A549 treated with CORT108297 at 1 μM for 4 hours (cell line): ENCODE data around the gene LLGL1. TPM values are rescaled to one million over a fixed set of nuclear protein-coding genes. Genes with fewer than 3 reads are reported as not detected.

Experiments
- total RNA-seq: library from RNA; stranded (reverse); fragments of 200-300 nt; extraction: Qiagen RNA extraction; gene quantifications from 5 replicates; pipeline ENCODE4 v1.2.3, GENCODE V29; 2022

LLGL1 gene
- 11.9 to 19.7 TPM (median 17.0 TPM) in 5 replicates for total RNA-seq

DNA sequence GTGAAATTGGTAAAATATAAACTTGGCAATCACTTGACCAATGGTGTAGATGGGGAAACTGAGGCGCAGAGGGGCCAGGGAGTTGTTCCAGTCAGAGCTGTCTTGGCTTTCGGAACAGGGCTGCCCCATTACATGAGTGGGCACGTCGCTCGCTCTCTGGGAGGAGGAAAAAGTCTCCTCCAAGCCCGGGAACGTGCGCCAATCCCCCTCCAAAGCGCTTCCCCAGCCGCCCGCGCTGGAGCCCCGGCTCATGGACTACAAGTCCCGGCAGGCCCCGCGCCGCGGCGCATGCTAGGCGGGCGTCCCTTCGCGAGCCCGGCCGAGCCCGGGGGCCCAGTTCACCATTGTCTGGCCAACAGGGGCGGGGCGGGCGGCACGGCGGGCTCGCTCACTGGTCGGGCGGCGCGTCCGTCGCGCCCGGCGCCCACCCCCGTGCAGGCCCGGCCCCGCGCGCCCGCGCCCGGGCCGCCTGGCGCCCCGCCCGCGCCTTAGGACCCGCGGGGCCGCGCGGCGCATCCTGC lies at the start of gene LLGL1:
Gene LLGL1 (plus strand): TSS at position 515 of the 521 bp plus-strand sequence. CDS start 48 bp downstream, outside the sequence.

DNA sequence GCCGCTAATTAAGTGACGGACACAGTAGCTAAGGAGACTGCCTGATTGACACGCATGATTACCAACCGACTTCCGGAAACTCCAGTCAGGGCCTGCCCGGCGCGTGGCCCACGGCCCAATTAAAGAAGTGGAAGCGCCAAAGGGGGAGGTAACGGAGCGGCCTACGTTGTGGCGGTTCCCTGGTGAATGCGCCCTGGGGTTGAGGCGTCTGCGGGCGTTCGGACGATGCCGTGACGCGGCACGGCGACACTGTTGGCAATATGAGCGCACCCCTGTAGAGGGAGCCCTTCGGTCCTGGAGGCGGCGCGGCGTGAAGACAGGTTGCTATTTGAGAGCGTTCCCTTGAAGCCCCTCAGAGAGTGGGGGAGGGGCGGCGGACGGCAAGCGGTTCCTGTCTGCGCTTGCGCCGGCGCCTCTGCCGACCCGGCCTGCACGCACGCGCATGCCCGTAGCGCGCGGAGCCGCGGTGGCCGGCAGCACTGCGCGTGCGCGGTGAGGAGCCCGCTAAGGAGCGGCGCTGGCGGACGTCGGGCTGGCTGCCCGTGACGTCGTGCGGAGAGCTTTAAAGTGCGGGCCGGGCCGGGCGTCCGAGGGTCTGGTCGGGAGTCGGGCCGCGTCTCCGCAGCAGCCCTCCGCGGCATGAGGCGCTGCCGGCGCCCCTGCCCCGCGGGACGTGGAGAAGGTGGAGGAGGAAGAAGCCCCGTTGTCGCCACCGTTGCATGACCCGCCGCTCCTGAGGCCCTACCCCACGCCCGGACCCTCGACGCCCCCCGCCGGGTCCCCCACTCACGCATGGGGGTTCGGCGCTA lies 41.9 kb upstream of the LLGL1 start, which contains the start of gene ALKBH5:
Gene ALKBH5 (plus strand): TSS at position 495 of the 809 bp plus-strand sequence. CDS start 416 bp downstream, outside the sequence.

GRCh38 chr17:18258356-18259038 lies 33.1 kb downstream of the LLGL1 start, which contains the start of gene FLII:
FLII (minus strand) TSS chr17:18258738; CDS start chr17:18258690, 48 bp downstream.

DNA sequence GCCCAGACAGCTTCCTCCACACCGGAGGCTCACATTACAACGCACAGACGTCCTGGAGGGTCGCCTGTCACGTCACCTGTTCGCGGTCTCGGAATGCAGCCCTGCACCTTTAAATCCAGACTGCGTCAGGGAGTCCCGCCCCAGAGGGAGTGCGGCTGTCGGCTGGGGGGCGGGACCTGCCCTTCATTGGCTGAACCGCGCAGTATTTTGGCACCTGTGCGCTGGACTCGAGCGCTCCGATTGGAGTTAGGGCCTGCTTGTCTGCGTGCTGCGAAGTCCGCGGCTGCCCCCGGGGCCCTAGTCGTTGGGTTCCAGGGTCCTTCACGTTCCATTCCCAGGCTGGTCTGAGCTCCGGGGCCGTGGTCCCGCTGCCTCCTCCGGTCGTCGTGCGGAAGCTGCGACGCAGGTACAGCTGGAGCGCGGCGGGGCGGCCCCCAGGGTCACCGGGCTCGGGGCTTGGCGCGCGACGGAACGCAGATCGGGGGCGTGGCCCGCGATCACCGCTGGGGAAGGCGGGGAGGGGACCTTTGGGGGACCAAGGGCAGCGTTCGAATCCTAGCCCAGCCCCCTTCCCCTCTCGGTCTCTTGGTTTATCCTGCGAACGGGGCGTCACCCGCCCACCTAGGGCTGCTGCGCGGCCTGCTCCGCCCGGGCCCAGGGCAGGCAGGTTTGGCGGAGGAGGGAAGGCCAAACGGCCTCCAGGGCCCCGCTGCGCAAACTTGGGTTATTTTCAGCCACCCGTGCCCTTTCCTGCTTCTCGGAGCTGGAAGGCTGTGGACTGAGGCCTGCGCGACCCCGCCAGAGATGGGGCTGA lies 35.1 kb downstream of the LLGL1 start, which contains the start of gene MIEF2:
Gene MIEF2 (plus strand): TSS at position 331 of the 814 bp plus-strand sequence. CDS start 2,059 bp downstream, outside the sequence.

Other genes starting within 250 kb of the LLGL1 start
- 18.2 to 31.7 TPM (median 28.6 TPM) in 5 replicates for gene ATPAF2, start 186.5 kb upstream of the LLGL1 start, total RNA-seq
- gene GID4, start 186.2 kb upstream of the LLGL1 start, total RNA-seq: 9.8 to 12.7 TPM (median 11.4 TPM) in 5 replicates
- 47.4 to 59.4 TPM (median 53.7 TPM) in 5 replicates for gene DRG2, start 137.7 kb upstream of the LLGL1 start, total RNA-seq
- gene MYO15A, start 116.9 kb upstream of the LLGL1 start, total RNA-seq: 0.27 to 0.58 TPM (median 0.35 TPM) in 5 replicates
- gene ALKBH5, start 41.8 kb upstream of the LLGL1 start, total RNA-seq: 47.5 to 59.1 TPM (median 51.3 TPM) in 5 replicates
- gene FLII, start 33.1 kb downstream of the LLGL1 start, total RNA-seq: 232 to 268 TPM (median 246 TPM) in 5 replicates
- 6.4 to 12.9 TPM (median 10.7 TPM) in 5 replicates for gene MIEF2, start 35.0 kb downstream of the LLGL1 start, total RNA-seq
- gene TOP3A, start 89.4 kb downstream of the LLGL1 start, total RNA-seq: 33.1 to 41.3 TPM (median 36.1 TPM) in 5 replicates
- gene SMCR8, start 89.7 kb downstream of the LLGL1 start, total RNA-seq: 14.6 to 17.0 TPM (median 16.6 TPM) in 5 replicates
- gene SHMT1, start 137.9 kb downstream of the LLGL1 start, total RNA-seq: 39.0 to 48.9 TPM (median 45.2 TPM) in 5 replicates
- not detected in 5 replicates for gene EVPLL, start 152.1 kb downstream of the LLGL1 start, total RNA-seq